GM23338 (cell line): Measurements from ENCODE around the gene TTLL9.

Experiments used
- CTCF ChIP-seq, 2 experiments: fragments of 200-600 bp in 1 of 2; sonication (generic) in 1 of 2; conservative IDR thresholded peaks; 2 replicates each; pipeline versions ENCODE4 v1.5.1 to v1.6.1; 2016 to 2017; ENCODE audit warnings: antibody characterized with exemption in 2 of 2, low read depth in 2 of 2, mild to moderate bottlenecking in 2 of 2, moderate library complexity in 1 of 2
- EZH2 ChIP-seq: fragments of 200-600 bp; sonication (generic); IDR thresholded peaks from one replicate; pipeline ENCODE4 v1.8.0; 2017; ENCODE audit warnings: antibody characterized with exemption, mild to moderate bottlenecking, low read depth; ENCODE audit not compliant: unreplicated experiment
- EZH2phosphoT487 ChIP-seq: fragments of 200-600 bp; sonication (generic); IDR thresholded peaks from one replicate; pipeline ENCODE4 v1.8.1; 2018; ENCODE audit warnings: antibody characterized with exemption; ENCODE audit not compliant: unreplicated experiment
- REST ChIP-seq: IDR thresholded peaks from one replicate; pipeline ENCODE4 v1.6.1; 2018; ENCODE audit warnings: antibody characterized with exemption; ENCODE audit not compliant: unreplicated experiment

- TF ChIP-seq EZH2 (no peak), CTCF (conservative IDR thresholded peaks at IDR 0.05; ENCODE audit: low read depth in 2 of 2) (no peak), EZH2phosphoT487 (no peak), REST (no peak)
These were observed 27.8 kb upstream of the TTLL9 start for GRCh38 chr20:31842471-31843157.
